Pancreas (tissue), 10 donors: ENCODE results near the gene TCERG1L. TPM values are rescaled to one million over a fixed set of nuclear protein-coding genes. Genes with fewer than 3 reads are reported as not detected.

Experiments
- ATAC-seq, 4 donors: fragments of 200-7000 bp; cut with Tn5 transposase; one replicate each; pipeline versions ENCODE4 v1.8.0 to v1.9.1; 2020; ENCODE audit warnings: mild to moderate bottlenecking in 4 of 4, moderate library complexity in 4 of 4
- DNase-seq, 6 donors: peaks; one replicate each; pipeline ENCODE4 v3.0.0-alpha.2; 2020
- FAIRE-seq: peaks from 2 replicates; lab custom pipeline; 2012; peaks lifted over from hg19 to GRCh38; lab: Jason Lieb, UNC
- H3K27ac ChIP-seq, 4 donors: fragments of 200-600 bp; sonication (generic); 1 replicate in 3 of 4; 2 replicates in 1 of 4; pipeline versions ENCODE4 v1.5.0 to v1.8.0; 2020
- H3K27me3 ChIP-seq, 4 donors: fragments of 200-600 bp; one replicate each; pipeline ENCODE4 v1.8.0; 2021
- H3K36me3 ChIP-seq, 3 donors: fragments of 200-600 bp; sonication (generic) in 1 of 3; one replicate each; pipeline versions ENCODE4 v1.5.0 to v1.8.0; 2020 to 2021
- H3K4me1 ChIP-seq, 3 donors: fragments of 200-600 bp; one replicate each; pipeline ENCODE4 v1.8.0; 2021
- H3K4me3 ChIP-seq, 4 donors: fragments of 200-600 bp; sonication (generic) in 2 of 4; one replicate each; pipeline versions ENCODE4 v1.5.0 to v1.8.0; 2020 to 2021
- H3K9me3 ChIP-seq, 4 donors: fragments of 200-600 bp; one replicate each; pipeline ENCODE4 v1.8.0; 2021
- WGBS, 2 donors: extraction: QIAGEN DNeasy Blood & Tissue Kit; methylation state at CpG; one replicate each; pipeline ENCODE4 v1.1.7; 2013; 5-methylcytosine and 5-hydroxymethylcytosine counted together
- intact Hi-C, 3 donors: fragments of 100-400 bp; cut with DNase I; formaldehyde crosslinking; loops; one replicate each; pipeline versions ENCODE4 v1.11.1 to v1.14.2; 2022
- polyA plus RNA-seq, 2 donors: library from polyadenylated mRNA; stranded (reverse); fragments of 200-250 nt; gene quantifications; one replicate each; pipeline ENCODE4 v1.2.3, GENCODE V29; 2013
- total RNA-seq, 6 donors: library from RNA; stranded (reverse); fragmentation: NEBNext Ultra II Directional in 4 of 6; extraction: Animal tissue kit (Norgen Biotek cat#: 25700) in 4 of 6; gene quantifications; one replicate each; pipeline versions ENCODE4 v1.2.1 to v1.2.4, GENCODE V29; 2021 to 2023
- TF ChIP-seq, protein P1 (sequence below), 4 donors: fragments of 200-600 bp; sonication (generic) in 3 of 4; IDR thresholded peaks; one replicate each; pipeline versions ENCODE4 v1.5.0 to v1.8.0; 2021; ENCODE audit warnings: antibody characterized with exemption in 4 of 4
- donor health status: healthy with polysubstance abuse.
- donor health status: DM: no; HTN: no; CAD: no; lungs with moderate emphysema.
- donor health status: DM: no; HTN: no; CAD: no.
- donor health status: control.
- donor health status: control.
- donor health status: Bipolar disorder and iron deficiency.
- donor health status: DM: yes; HTN: yes; CAD: no.
- donor health status: DM: no; HTN: no; CAD: no.
- donor health status: DM: no; HTN: no; CAD: no.
- donor health status: DM: yes; HTN: yes; CAD: no.

TCERG1L gene
- total and polyA plus RNA-seq, 8 donors, result 0.09 to 1.9 (median 0.40) TPM

DNA sequence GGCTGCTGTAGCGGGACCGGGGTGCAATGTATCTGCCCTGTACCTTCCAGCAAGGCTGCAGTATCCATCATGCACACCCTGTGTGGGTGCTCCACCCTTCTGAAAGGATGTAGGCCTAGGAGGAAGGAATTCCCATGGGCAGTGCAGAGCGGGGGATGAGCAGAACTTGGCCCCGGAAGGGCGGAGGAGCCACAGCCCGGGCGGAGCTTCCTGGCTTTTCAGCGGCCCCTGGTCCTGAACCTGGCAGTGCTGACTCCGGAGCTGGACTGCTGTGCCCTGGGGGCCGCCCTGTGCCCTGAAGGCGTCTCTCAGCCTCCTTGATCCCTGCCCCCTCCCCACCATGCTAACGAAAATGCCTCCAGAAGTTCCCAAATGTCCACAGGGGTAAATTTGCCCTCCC, 175.8 kb downstream of the TCERG1L start:
- intact Hi-C loops, result no loop called here
- ATAC-seq, result no peak
- H3K36me3 ChIP-seq, result no peaks in the 10 kb centered on the region
- peak in 1 of 6 donors; percentile 50 for DNase-seq
- H3K4me3 ChIP-seq, result no peak overlapping the region
- no peaks in the 10 kb centered on the region for H3K9me3 ChIP-seq
- 83 to 92% methylated on average over 12 of the region's 12 CpGs for WGBS, 2 donors
- no peak for FAIRE-seq
- no peak overlapping the region for H3K27ac ChIP-seq
- no peaks in the 10 kb centered on the region for H3K27me3 ChIP-seq
- peaks cover 0 to 9% (median 3%) of the 10 kb centered on the region in 3 donors for H3K4me1 ChIP-seq
- TF ChIP-seq, protein P1, sequence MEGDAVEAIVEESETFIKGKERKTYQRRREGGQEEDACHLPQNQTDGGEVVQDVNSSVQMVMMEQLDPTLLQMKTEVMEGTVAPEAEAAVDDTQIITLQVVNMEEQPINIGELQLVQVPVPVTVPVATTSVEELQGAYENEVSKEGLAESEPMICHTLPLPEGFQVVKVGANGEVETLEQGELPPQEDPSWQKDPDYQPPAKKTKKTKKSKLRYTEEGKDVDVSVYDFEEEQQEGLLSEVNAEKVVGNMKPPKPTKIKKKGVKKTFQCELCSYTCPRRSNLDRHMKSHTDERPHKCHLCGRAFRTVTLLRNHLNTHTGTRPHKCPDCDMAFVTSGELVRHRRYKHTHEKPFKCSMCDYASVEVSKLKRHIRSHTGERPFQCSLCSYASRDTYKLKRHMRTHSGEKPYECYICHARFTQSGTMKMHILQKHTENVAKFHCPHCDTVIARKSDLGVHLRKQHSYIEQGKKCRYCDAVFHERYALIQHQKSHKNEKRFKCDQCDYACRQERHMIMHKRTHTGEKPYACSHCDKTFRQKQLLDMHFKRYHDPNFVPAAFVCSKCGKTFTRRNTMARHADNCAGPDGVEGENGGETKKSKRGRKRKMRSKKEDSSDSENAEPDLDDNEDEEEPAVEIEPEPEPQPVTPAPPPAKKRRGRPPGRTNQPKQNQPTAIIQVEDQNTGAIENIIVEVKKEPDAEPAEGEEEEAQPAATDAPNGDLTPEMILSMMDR (IDR thresholded peaks at IDR 0.05), result no peak

DNA sequence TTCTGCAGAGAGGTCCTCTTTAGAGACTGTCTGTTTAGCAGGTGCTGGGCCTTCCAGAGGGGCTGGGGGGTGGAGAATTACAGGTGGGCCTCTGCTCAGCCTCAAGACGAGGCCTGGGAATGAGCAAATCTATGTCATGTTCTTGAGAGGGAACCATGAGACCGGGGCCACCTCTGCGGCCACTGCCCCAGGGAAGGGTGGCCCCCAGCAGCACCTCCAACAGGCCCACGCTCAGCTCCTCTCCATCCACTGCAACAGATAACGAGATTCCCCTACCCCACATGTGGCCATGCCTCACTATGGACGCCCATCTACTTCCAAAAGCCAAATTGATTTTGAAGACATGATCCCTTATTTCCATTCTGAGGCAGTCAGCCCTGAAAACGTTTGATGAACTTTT, 176.9 kb downstream of the TCERG1L start:
- FAIRE-seq (no peak), DNase-seq (peak in 1 of 6 donors; percentile 21), ATAC-seq (no peak)
- no peaks in the 10 kb centered on the region for H3K36me3 ChIP-seq
- peaks cover 0 to 9% (median 3%) of the 10 kb centered on the region in 3 donors for H3K4me1 ChIP-seq
- H3K27me3 ChIP-seq, result no peaks in the 10 kb centered on the region
- H3K27ac ChIP-seq, result no peak overlapping the region
- H3K9me3 ChIP-seq, result no peaks in the 10 kb centered on the region
- H3K4me3 ChIP-seq, result no peak overlapping the region
- TF ChIP-seq, protein P1 (IDR thresholded peaks at IDR 0.05), result no peak
- intact Hi-C loops, result no loop called here
- 77 to 86% methylated on average over 7 of the region's 7 CpGs for WGBS, 2 donors

DNA sequence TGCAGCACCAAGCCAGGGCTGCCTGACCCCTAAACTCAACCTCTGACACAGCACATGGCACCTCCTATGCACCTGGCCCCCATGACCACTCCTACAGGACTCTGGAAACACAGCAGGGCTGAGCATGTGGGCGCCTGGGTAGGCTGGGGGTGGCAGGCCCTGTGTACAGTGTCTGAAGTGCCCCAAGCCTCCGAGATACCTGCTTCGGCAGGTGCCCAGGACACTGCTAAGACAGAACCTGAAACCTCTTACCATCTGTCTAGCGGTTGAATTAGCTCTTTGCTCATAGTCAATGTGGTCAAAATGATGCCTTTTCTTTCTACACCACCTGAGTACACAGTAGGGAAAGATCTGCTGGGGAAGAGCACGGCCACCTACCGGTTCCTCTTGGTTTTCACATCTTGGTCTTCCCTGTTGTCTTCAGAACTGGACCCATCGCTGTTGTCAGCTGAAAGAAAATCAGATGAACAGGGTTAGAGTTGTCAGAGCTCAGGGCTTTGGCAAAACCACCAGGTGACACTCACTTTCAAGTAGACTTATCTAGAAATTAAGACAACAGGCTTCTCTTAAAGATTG, 177.4 kb downstream of the TCERG1L start:
- no peaks in the 10 kb centered on the region for H3K36me3 ChIP-seq
- FAIRE-seq, result no peak
- H3K27me3 ChIP-seq, result no peaks in the 10 kb centered on the region
- ATAC-seq, result no peak
- TF ChIP-seq, protein P1 (IDR thresholded peaks at IDR 0.05), result no peak
- H3K4me1 ChIP-seq, result peaks cover 0 to 9% (median 3%) of the 10 kb centered on the region in 3 donors
- WGBS, 2 donors, result 83 to 91% methylated on average over 7 of the region's 7 CpGs
- intact Hi-C loops, result no loop called here
- H3K9me3 ChIP-seq, result no peaks in the 10 kb centered on the region
- peak in 1 of 6 donors; percentile 20 for DNase-seq
- H3K4me3 ChIP-seq, result no peak overlapping the region
- no peak overlapping the region for H3K27ac ChIP-seq

DNA sequence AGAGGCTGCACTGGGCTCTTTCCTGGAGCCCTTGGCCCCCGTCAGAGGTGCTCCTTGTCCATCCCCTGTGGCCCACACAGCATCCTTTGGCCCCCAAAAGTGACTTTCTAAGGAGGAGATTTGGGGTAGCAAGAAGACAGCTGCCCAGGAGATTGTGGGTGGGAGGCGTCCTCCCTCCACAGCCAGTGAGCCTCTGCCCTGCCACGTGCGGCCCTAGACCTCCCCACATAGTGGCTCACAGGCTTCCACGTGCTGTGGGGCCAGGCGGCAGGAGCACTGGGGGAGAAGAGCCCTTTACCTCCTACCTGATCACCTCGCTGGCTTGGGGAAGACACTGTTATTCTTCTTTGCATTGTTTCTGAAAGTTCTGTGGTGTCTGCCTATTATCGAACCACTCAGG, 178.8 kb downstream of the TCERG1L start:
- ATAC-seq (no peak), DNase-seq (peak in 1 of 6 donors; percentile 39), FAIRE-seq (no peak)
- Histone ChIP-seq H3K27ac (no peak overlapping the region), H3K36me3 (no peaks in the 10 kb centered on the region), H3K27me3 (no peaks in the 10 kb centered on the region), H3K4me3 (no peak overlapping the region), H3K9me3 (no peaks in the 10 kb centered on the region), H3K4me1 (no peaks in the 10 kb centered on the region)
- WGBS, 2 donors, result 64 to 85% methylated on average over 8 of the region's 8 CpGs
- TF ChIP-seq, protein P1 (IDR thresholded peaks at IDR 0.05), result no peak
- intact Hi-C loops, result no loop called here
